NCI-H69 (cell line): ENCODE measurements around the gene RAB17.

Experiments
- DNase-seq: peaks from one replicate; lab custom pipeline; 2025; lab: John Stamatoyannopoulos, UW

RAB17 gene

DNA sequence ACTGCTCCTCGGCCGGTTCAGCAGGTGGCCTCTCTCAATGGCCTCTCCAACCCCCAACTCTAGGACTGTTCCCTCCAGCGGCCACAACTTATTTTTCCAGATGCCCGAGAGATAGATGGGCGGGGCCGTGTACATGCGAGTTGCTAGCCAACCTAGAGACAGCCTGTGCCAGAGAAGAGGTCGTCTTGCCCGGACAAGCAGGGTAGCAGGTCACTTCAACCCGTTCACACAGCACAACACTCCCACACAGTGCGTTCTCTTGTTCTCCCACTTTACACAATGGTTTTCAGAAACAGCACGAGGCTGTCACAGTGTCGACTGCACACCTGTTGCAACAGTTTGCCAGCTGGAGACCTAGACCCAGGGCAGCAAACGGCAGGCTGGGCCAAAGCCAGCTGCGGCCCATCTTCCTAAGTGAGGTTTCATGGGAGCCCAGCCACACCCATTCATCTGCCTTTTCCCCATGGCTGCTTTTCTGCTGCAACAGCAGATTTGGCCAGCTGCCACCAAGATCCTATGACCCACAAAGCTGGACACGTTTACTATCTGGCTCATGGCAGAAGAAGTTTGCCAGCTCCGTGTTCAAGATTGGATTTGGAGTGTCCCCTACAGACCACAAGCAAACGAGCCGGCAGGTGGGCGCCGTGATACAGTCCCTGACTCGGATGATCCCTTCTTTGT, 31.4 kb downstream of the RAB17 start:
- DNase-seq, result peak; percentile 93

DNA sequence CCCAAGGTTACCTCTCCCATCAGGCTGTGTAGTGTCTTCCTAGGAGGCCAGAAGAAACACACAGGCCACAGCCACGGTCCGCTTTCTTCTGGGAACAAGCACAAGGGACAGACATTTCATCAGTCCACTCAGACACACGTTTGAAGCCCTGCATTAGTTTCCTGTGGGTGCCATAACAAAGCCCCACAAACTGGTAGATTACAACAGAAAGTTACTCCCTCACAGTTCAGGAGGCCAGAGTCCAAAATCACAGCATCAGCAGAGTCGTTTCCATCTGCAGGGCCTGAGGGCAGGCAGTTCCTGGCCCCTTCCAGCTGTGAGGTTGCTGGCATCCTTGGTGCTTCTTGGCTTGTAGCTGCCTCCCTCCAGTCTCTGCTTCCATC, 32.9 kb downstream of the RAB17 start:
- peak; percentile 12 for DNase-seq

DNA sequence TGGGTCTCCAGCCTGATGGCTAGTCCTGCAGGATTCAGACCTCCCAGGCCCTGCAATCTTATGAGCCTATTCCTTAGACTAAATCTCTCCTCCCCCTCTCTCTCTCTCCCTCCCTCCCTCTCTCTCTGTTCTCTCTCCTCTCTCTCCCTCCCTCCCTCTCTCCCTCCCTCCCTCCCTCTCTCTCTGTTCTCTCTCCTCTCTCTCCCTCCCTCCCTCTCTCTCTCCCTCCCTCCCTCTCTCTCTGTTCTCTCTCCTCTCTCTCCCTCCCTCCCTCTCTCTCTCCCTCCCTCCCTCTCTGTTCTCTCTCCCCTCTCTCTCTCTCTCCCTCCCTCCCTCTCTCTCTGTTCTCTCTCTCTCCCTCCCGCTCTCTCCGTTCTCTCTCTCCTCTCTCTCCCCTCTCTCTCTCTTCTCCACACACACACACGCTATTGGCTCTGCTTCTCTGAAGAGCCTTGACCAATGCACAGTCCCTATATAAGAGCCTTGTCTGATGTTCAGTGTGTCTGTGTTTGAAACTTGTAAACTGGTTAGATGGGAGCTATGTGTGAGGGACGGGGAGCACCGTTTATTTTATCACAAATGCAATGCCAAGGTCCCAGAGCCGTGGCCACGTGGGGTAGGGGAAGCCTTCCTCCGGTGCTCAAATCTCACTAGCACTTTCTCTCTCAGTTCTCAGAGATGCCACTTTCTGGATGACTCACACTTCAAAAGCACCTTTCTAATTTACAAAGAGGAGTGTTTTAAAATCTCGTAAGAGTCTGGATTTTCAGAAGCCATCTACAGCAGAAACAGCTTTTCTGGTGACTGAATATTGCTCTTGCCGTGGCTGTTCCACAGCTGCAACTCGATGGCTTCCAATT, 33.5 kb downstream of the RAB17 start:
- no peak for DNase-seq

DNA sequence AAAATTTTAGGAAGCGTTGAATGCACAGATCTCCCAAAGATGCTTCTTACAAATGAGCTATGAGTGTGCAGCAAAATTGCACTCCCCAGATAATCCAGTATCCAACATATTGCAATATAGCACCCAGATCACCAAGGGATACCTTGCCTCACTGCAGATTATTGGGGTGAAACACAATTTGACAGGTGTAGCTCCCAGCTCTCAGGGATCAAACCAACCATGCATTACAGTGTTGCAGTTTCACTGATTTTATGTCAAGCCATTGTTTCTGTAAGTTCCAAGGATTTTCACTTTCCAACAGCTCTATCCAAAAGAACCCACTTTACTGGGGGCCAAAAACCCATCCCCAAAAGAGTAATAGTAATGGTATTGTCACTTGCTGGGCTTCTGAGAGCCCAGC, 35.0 kb downstream of the RAB17 start:
- no peak for DNase-seq

DNA sequence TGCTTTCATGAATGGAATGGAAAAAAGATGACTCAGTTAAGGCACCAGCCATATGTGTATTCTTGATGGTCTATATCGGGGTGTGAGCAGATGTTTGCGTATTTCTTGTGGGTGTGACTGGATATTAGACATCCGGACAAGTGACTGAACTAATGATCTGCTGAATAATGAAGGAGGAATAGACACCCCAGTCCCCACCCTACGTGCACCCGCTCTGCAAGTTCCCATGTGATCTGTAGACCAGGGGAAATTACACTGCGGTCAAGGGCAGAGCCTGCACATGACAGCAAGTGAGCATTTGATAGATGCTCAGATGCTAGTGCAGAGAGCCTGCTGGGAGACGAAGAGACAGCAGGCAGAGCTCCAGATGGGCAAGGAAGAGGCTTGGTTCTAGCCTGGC, 36.6 kb downstream of the RAB17 start:
- DNase-seq, result no peak

DNA sequence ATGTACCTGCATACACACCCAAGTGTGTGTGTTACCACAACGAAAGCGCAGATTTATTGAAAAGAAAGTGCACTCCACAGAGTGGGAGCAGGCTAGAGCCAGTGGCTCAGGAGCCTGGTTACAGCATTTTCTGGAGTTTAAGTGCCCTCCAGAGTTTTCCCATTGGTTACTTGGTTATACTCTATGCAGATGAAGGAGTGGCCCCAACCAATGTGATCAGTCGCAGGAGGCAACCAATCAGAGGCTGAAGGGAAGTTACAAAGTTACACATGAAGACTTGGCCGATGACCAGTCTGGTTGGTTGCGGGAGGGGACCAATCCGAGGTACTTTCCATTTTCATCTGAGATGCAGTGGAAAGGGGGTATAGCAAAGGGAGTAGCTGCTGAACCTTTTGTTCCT, 37.6 kb downstream of the RAB17 start:
- no peak for DNase-seq

GRCh38 chr2:237551071-237551574, 39.4 kb downstream of the RAB17 start:
- no peak for DNase-seq

DNA sequence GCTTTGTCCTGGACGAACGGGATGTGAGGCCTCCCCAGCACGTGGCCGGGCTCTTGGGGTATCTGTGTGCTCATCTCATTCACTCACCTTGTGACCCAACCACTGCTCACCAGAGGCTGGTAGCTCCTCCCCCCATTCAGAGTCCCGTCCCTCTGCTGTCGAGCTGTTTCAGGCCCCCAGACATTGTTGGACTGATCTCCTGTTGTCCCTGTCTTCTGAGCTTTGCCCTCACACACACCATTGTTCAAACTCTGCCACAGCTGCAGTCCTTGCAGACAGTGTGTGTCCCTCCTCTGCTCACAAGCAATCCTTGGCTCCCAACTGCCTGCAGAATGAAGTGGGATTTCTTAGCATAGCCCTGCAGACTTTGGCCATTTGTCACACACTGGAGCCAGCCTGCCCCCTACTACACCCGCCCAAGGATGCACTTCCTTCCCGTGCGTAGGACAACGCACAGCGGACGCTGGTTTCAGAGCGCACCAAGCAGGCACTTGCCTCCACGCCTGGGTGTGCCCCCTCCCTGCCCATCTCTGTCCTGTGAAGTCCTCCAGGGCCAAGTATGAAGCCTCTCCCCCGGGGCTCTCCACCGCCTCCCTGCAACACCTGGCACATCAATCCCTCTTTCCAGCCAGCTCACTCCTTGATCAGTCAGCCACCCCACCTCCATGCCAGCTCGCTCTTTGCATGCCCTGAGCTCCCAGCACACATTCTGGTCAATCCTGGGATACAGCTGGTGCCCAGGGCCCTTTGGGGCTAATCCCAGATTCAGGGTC, 40.7 kb downstream of the RAB17 start:
- DNase-seq, result peak; percentile 24

DNA sequence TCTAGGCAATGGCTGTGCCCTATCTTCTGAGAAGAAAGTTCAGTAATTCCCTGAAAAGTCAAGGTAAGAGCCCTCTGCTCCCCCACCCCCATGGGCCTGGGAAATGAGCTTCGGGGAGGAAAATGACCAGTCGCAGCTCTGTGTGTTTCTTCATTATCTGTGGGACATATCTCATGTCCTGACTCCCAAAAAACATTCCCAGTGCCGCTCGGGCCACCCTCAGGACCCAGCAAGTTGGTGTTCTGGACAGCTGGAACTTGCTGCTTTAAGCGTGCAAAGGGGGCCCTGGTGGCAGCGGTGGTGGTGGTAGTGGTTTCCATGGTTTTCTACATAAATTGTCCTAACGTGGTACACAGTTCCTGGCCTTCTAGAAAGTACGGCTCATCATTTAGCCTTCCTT, 41.3 kb downstream of the RAB17 start:
- DNase-seq, result no peak

- peak; percentile 12 for DNase-seq
Observed at GRCh38 chr2:237547841-237548416, 42.6 kb downstream of the RAB17 start.

DNA sequence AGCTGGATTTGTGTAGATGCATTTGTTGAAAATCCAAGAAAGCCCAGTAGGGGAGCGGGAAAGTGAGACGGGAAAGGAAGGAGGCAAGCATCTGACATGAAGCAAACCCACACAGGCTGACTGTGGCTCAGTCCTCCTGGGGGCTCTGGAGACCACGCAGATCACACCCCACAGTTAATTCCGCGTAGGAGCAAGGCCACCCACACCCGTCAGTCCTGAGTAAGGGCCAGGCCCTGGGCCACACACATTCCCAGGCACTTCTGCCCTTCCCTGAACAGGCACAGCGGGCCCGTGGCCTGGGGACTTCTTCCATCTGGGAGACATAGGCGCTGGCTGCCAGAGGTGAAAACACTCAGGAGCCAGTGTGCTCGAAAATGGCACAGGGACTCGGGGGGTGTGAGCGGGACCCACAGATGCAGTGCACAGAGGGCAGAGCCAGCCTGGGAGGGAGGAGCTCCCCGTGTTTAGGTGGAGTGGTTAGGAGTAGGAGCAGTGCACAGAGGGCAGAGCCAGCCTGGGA, 43.6 kb downstream of the RAB17 start:
- no peak for DNase-seq

- DNase-seq, result no peak
Observed at GRCh38 chr2:237546040-237546875, 44.3 kb downstream of the RAB17 start.

- DNase-seq, result no peak
Observed at GRCh38 chr2:237542001-237542704, 48.4 kb downstream of the RAB17 start.

DNA sequence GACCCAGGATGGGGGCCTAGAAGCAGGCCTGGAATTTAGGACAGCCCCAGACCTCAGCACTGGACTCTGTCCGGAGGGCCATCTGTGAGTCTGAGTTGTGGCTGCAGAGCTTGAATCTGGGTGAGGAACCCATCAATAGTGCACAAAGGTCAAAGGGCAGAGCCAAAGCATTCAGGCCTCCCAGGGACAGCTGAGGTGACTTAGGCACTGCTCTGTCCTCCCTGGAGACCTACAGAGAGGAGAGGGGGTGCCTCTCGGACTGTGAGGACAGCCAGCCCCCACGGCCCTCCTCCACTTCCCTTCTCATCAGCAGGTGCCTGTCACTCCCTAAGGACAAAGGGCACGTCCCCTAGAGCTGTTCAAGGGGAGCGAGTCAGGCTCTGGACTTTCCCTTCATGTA, 49.3 kb downstream of the RAB17 start:
- DNase-seq, result no peak

DNA sequence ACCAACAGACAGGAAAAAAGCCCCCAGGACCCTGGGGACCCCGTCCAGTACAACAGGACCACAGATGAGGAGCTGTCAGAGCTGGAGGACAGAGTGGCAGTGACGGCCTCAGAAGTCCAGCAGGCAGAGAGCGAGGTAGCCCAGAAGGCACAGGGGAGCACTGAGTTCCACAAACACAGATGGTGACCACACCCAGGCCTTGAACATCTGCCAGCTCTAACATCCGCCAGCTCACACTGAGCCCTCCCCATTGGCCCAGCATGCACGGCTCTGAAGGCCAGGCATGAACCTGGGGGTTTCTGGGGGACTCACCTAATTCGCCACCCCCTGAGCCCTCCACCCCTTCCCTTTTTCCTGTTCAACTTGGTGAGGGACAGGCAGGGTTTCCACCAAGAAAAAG, 49.7 kb downstream of the RAB17 start:
- DNase-seq, result peak; percentile 90

GRCh38 chr2:237540223-237540775, 50.2 kb downstream of the RAB17 start:
- peak; percentile 66 for DNase-seq

DNA sequence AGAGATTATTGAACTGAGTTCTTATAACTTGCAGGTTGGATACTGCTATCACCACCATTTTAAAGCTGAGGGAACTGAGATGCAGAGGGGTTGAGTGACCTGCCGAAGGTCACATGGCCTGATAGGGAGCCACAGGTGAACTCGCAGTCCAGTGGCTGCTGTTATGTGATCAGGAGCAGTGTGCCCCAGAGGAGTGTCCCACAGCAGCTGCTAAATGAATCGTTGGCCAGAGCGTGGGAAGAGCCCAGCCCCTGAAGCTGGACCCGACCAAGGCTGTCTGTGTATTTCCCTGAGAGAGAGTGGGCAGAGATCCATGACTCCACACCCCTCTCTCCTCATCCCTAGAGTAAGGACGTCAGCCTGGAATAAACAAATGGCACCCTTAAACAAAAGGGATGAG, 50.9 kb downstream of the RAB17 start:
- DNase-seq, result no peak

GRCh38 chr2:237538901-237539300, 51.6 kb downstream of the RAB17 start:
- no peak for DNase-seq

DNA sequence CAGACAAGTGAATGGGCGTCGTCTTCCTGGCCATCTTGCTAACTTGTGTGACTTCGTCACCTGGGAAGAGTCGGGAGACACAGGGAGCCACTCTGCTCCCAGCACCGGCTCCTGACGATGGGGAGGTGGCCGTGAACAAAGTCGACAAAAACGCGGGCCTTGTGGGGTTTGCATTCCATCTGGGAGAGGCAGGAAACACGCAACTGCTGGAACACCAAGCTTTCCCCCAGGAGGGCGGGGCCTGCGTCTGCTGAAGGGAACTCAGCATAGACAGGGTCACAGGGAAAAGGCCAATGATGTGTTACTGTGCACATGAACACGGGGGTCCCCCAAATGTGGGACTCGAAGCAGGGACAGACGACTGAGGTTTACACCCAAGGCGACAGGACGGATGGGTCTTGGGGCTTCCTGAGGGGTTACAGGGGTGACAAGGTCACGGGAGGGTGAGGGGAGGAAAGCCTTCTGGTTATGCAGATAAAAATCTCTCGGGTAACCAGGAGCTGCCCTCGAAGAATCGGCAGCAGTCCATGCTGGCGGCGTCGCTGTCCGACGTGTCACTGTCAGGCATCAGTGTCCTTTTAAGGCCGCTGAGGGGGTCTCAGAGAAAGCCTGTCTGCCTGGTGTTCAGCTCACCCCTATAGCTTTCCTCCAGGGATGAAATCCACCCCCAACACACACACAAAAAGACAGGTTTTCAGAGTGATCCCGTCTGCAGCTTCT, 52.4 kb downstream of the RAB17 start:
- DNase-seq, result no peak
